AG04449 (cell line): Measurements from ENCODE around the gene BIN1.

Experiments used
- CTCF ChIA-PET: fragments of 350-600 bp; formaldehyde crosslinking; extraction: SDS; loops from one replicate; lab custom pipeline; 2021; ENCODE audit warnings: antibody characterized with exemption; lab: Yijun Ruan, JAX
- POLR2A ChIA-PET: fragments of 400-600, 350-600 bp; formaldehyde crosslinking; extraction: SDS; loops from one replicate; lab custom pipeline; 2020; ENCODE audit warnings: antibody characterized with exemption, inconsistent platforms; lab: Yijun Ruan, JAX
- DNase-seq: peaks from one replicate; pipeline ENCODE4 v3.0.0-alpha.2; 2010; ENCODE audit warnings: low read depth, low spot score
- H3K4me3 ChIP-seq: 2 replicates; pipeline ENCODE4 v1.5.1; 2011; ENCODE audit warnings: low read depth, mild to moderate bottlenecking, control low read depth, low read length
- CTCF ChIP-seq: IDR thresholded peaks from one replicate; pipeline ENCODE4 v1.5.1; 2011; ENCODE audit warnings: mild to moderate bottlenecking, moderate library complexity, low read length, control low read depth, inconsistent platforms; ENCODE audit not compliant: insufficient read depth; ENCODE audit errors: missing control alignments

Gene BIN1

GRCh38 chr2:127095367-127095641, 11.7 kb downstream of the BIN1 start:
- H3K4me3 ChIP-seq, result no peak overlapping the region
- CTCF ChIA-PET, result interaction anchor here (1.7 kb wide), 1 partner anchor 27 kb away, joined by 6 read pairs; no protein-coding TSS in a partner anchor
- no peak for DNase-seq
- POLR2A ChIA-PET, result no interaction called here
- TF ChIP-seq CTCF, result no peak

GRCh38 chr2:127094509-127095366, 12.2 kb downstream of the BIN1 start:
- POLR2A ChIA-PET, result no interaction called here
- no peak for DNase-seq
- no peak for TF ChIP-seq CTCF
- H3K4me3 ChIP-seq, result no peak overlapping the region
- CTCF ChIA-PET, result interaction anchor here (0.6 to 1.3 kb wide), 2 partner anchors 57 to 60 kb away, joined by 3 read pairs; no protein-coding TSS in a partner anchor

GRCh38 chr2:127093648-127094210, 13.2 kb downstream of the BIN1 start:
- POLR2A ChIA-PET, result no interaction called here
- DNase-seq, result no peak
- H3K4me3 ChIP-seq, result no peak overlapping the region
- CTCF ChIA-PET, result interaction anchor here (1.0 to 1.8 kb wide), 4 partner anchors 13 to 81 kb away, joined by 3 to 5 read pairs (median 3); no protein-coding TSS in a partner anchor
- no peak for TF ChIP-seq CTCF

- TF ChIP-seq CTCF, result no peak
- CTCF ChIA-PET, result interaction anchor here (1.0 to 1.8 kb wide), 3 partner anchors 12 to 81 kb away, joined by 3 to 5 read pairs (median 3); no protein-coding TSS in a partner anchor
- DNase-seq, result no peak
- POLR2A ChIA-PET, result no interaction called here
- H3K4me3 ChIP-seq, result no peak overlapping the region
These were observed 13.9 kb downstream of the BIN1 start for GRCh38 chr2:127092901-127093516.

- no peak overlapping the region for H3K4me3 ChIP-seq
- DNase-seq, result no peak
- ChIA-PET CTCF (interaction anchor here (1.8 kb wide), 1 partner anchor 82 kb away, joined by 5 read pairs; no protein-coding TSS in a partner anchor), POLR2A (no interaction called here)
- TF ChIP-seq CTCF, result no peak
These were observed 14.6 kb downstream of the BIN1 start for GRCh38 chr2:127092306-127092705.

- CTCF ChIA-PET, result interaction anchor here (1.8 kb wide), 1 partner anchor 82 kb away, joined by 5 read pairs; no protein-coding TSS in a partner anchor
- no peak for DNase-seq
- H3K4me3 ChIP-seq, result no peak overlapping the region
- TF ChIP-seq CTCF, result no peak
- POLR2A ChIA-PET, result no interaction called here
These were observed 15.1 kb downstream of the BIN1 start for GRCh38 chr2:127091886-127092285.
